ENCODE measurements around the gene SCUBE1. TPM values are rescaled to one million over a fixed set of nuclear protein-coding genes. Genes with fewer than 3 reads are reported as not detected.
A peak's percentile ranks its signal among the peaks of the same experiment; 100 is the strongest.

Gene SCUBE1
- polyA plus RNA-seq, 1 of the 3 experiments (the other 2 are of a cell fraction): 0.56 TPM

GRCh38 chr22:43232445-43232844 lies 110.7 kb downstream of the SCUBE1 start (continued):
- TF ChIP-seq, protein P1, sequence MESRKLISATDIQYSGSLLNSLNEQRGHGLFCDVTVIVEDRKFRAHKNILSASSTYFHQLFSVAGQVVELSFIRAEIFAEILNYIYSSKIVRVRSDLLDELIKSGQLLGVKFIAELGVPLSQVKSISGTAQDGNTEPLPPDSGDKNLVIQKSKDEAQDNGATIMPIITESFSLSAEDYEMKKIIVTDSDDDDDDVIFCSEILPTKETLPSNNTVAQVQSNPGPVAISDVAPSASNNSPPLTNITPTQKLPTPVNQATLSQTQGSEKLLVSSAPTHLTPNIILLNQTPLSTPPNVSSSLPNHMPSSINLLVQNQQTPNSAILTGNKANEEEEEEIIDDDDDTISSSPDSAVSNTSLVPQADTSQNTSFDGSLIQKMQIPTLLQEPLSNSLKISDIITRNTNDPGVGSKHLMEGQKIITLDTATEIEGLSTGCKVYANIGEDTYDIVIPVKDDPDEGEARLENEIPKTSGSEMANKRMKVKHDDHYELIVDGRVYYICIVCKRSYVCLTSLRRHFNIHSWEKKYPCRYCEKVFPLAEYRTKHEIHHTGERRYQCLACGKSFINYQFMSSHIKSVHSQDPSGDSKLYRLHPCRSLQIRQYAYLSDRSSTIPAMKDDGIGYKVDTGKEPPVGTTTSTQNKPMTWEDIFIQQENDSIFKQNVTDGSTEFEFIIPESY (IDR thresholded peaks at IDR 0.05; ENCODE audit: borderline replicate concordance, low read depth): no peak
- TF ChIP-seq RFX5 (IDR thresholded peaks at IDR 0.05; ENCODE audit: low read length): no peak

DNA sequence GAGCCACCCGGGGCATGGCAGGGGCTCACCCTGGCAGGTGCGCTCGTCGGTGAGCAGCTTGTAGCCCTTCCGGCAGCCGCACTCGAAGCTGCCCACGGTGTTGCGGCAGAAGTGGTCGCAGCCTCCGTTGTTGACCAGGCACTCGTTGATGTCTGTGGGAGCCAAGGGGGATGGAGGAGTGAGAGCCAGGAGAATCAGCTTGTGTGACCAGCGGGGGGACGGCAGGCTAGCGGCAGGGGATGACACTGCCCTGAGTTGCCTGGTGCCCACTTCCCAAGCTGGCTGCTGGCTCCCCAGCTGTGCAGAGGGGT lies 111.5 kb downstream of the SCUBE1 start:
- Histone ChIP-seq H3K9me3 (no peaks in the 10 kb centered on the region), H3F3A (replicated peaks; ENCODE audit: insufficient read depth) (no peaks in the 10 kb centered on the region), H3K79me2 (ENCODE audit: insufficient read depth) (no peaks in the 10 kb centered on the region), H3K27ac (ENCODE audit: low read depth in 2 of 2, low read length in 1 of 2) (peak overlapping the region in 1 of 2 experiments; percentile 25; a peak in 1 of 4 replicates), H3K36me3 (replicated peaks in 1 of 2; ENCODE audit: control insufficient read depth in 1 of 2, insufficient read depth in 2 of 2, low read length in 1 of 2) (no peaks in the 10 kb centered on the region), H4K20me1 (ENCODE audit: insufficient read depth) (no peaks in the 10 kb centered on the region), H3K4me2 (no peak overlapping the region), H3K9ac (no peak overlapping the region), H3K9me2 (no peaks in the 10 kb centered on the region), H3K4me1 (ENCODE audit: control insufficient read depth in 1 of 2, insufficient read depth in 2 of 2, low read depth in 1 of 2, low read length in 1 of 2) (peaks cover 0 to 41% of the 10 kb centered on the region in 2 experiments; a peak in 1 of 4 replicates), H3K27me3 (ENCODE audit: insufficient read depth) (no peaks in the 10 kb centered on the region), H3K4me3 (ENCODE audit: low read depth in 2 of 2, low read length in 1 of 2) (no peak overlapping the region), H2AFZ (ENCODE audit: low read depth) (no peak overlapping the region)
- DNase-seq: no peak
- TF ChIP-seq, protein P1 (IDR thresholded peaks at IDR 0.05; ENCODE audit: borderline replicate concordance, low read depth): no peak
- TF ChIP-seq TAF1 (IDR thresholded peaks at IDR 0.05; ENCODE audit: borderline replicate concordance, low read depth, low read length) (no peak), JUND (IDR thresholded peaks at IDR 0.05) (no peak), ELF1 (IDR thresholded peaks at IDR 0.05) (no peak), FOXJ3 (CRISPR knock-in tag; IDR thresholded peaks at IDR 0.05) (no peak), SIN3A (IDR thresholded peaks at IDR 0.05; ENCODE audit: borderline replicate concordance, low read depth, low read length) (no peak), TCF12 (IDR thresholded peaks at IDR 0.05) (no peak), POLR2AphosphoS5 (IDR thresholded peaks at IDR 0.05; ENCODE audit: low read depth, low read length) (no peak), FOSL2 (IDR thresholded peaks at IDR 0.05; ENCODE audit: borderline replicate concordance, low read depth) (no peak), RFX5 (IDR thresholded peaks at IDR 0.05; ENCODE audit: low read length) (no peak)
- TF ChIP-seq, protein P2, sequence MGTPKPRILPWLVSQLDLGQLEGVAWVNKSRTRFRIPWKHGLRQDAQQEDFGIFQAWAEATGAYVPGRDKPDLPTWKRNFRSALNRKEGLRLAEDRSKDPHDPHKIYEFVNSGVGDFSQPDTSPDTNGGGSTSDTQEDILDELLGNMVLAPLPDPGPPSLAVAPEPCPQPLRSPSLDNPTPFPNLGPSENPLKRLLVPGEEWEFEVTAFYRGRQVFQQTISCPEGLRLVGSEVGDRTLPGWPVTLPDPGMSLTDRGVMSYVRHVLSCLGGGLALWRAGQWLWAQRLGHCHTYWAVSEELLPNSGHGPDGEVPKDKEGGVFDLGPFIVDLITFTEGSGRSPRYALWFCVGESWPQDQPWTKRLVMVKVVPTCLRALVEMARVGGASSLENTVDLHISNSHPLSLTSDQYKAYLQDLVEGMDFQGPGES (IDR thresholded peaks at IDR 0.05; ENCODE audit: low read depth, low read length): no peak
- TF ChIP-seq, protein P3, sequence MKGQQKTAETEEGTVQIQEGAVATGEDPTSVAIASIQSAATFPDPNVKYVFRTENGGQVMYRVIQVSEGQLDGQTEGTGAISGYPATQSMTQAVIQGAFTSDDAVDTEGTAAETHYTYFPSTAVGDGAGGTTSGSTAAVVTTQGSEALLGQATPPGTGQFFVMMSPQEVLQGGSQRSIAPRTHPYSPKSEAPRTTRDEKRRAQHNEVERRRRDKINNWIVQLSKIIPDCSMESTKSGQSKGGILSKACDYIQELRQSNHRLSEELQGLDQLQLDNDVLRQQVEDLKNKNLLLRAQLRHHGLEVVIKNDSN (IDR thresholded peaks at IDR 0.05; ENCODE audit: borderline replicate concordance, low read depth): no peak
- ChIA-PET CTCF (interaction anchor here (0.6 to 5.8 kb wide), 29 partner anchors 10 to 587 kb away, joined by 3 to 69 read pairs (median 4); no protein-coding TSS in a partner anchor), POLR2A (interaction anchor here (0.7 kb wide), 1 partner anchor 36 kb away, joined by 3 read pairs; no protein-coding TSS in a partner anchor)
- no CpG with 5 or more reads among the region's 15 CpGs for WGBS (ENCODE audit: low lambda C conversion rate)

Measured in SK-N-SH (cell line).